DND-41 (cell line): Measurements from ENCODE around the gene SH2B3.

Experiments
- ATAC-seq: fragments of 200-7000 bp; cut with Tn5 transposase; 3 replicates; pipeline ENCODE4 v1.9.1; 2021; ENCODE audit warnings: low read depth; ENCODE audit not compliant: insufficient read depth
- DNase-seq: peaks from one replicate; pipeline ENCODE4 v3.0.0-alpha.2; 2020
- H2AFZ ChIP-seq: 2 replicates; pipeline ENCODE4 v1.6.0; 2012; ENCODE audit warnings: low read depth, low read length
- H3K27ac ChIP-seq: 2 replicates; pipeline ENCODE4 v1.5.1; 2012; ENCODE audit warnings: low read length, inconsistent platforms
- H3K27me3 ChIP-seq: fragments of 200-600 bp; sonication (generic); 2 replicates; pipeline ENCODE4 v1.6.0; 2012; ENCODE audit warnings: low read length, mild to moderate bottlenecking, inconsistent platforms; ENCODE audit not compliant: insufficient read depth, poor library complexity
- H3K36me3 ChIP-seq: 2 replicates; pipeline ENCODE4 v1.5.1; 2012; ENCODE audit warnings: low read length, inconsistent platforms; ENCODE audit not compliant: insufficient read depth
- H3K4me1 ChIP-seq: 2 replicates; pipeline ENCODE4 v1.5.1; 2012; ENCODE audit warnings: mild to moderate bottlenecking, low read length; ENCODE audit not compliant: insufficient read depth
- H3K4me2 ChIP-seq: 2 replicates; pipeline ENCODE4 v1.6.0; 2012; ENCODE audit warnings: mild to moderate bottlenecking, moderate library complexity, low read length, inconsistent platforms; ENCODE audit not compliant: insufficient read depth
- H3K4me3 ChIP-seq, 2 experiments: fragments of 200-600 bp in 1 of 2; shearing (Covaris generic) in 1 of 2; 2 replicates each; pipeline ENCODE4 v1.5.1; 2012 to 2016; ENCODE audit warnings: inconsistent platforms in 2 of 2, low read length in 2 of 2, mild to moderate bottlenecking in 2 of 2, low read depth in 1 of 2, moderate library complexity in 1 of 2
- H3K79me2 ChIP-seq: 2 replicates; pipeline ENCODE4 v1.6.0; 2012; ENCODE audit warnings: low read length, inconsistent platforms; ENCODE audit not compliant: insufficient read depth
- H3K9ac ChIP-seq: 2 replicates; pipeline ENCODE4 v1.6.0; 2012; ENCODE audit warnings: low read depth, mild to moderate bottlenecking, inconsistent platforms, low read length, moderate library complexity
- H3K9me3 ChIP-seq: 2 replicates; pipeline ENCODE4 v1.5.1; 2012; ENCODE audit warnings: low read length, moderate library complexity, mild to moderate bottlenecking, inconsistent platforms; ENCODE audit not compliant: insufficient read depth, severe bottlenecking
- H4K20me1 ChIP-seq: 2 replicates; pipeline ENCODE4 v1.6.0; 2012; ENCODE audit warnings: low read length; ENCODE audit not compliant: insufficient read depth
- EZH2 ChIP-seq: IDR thresholded peaks from 3 replicates; pipeline ENCODE4 v1.6.1; 2012; ENCODE audit warnings: borderline replicate concordance, low read depth, mild to moderate bottlenecking, moderate library complexity, low read length, inconsistent platforms; ENCODE audit not compliant: severe bottlenecking
- TF ChIP-seq, protein P1 (sequence below): IDR thresholded peaks from 2 replicates; pipeline ENCODE4 v1.5.1; 2012; ENCODE audit warnings: borderline replicate concordance, low read length, moderate library complexity, mild to moderate bottlenecking; ENCODE audit not compliant: poor library complexity, severe bottlenecking; ENCODE audit errors: extremely low read depth

SH2B3 gene

DNA sequence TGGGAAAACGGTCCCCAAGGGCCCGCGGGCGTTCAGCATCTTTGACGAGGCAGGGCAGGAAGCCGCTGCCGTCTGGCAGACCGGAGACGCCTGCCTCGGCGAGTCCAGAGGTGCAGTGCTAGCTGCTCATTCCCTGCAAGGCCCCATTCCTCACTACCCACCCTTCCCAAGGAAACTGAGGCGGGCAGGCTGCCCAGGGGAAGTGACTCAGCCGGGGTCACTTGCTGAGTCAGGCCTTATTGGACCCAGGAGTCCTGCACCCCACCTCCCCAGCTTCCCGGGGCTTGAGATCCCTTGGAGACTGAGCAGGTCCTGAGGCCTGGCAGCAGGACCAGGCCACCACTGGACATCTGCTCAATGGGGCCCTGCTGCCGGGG lies 3.7 kb downstream of the SH2B3 start:
- peak overlapping the region; percentile 94; the same call in 1 of the 2 replicates for H3K4me2 ChIP-seq
- H3K4me3 ChIP-seq: no peak overlapping the region
- H3K27ac ChIP-seq: no peak overlapping the region
- peaks cover 44% of the 10 kb centered on the region for H3K4me1 ChIP-seq
- H3K79me2 ChIP-seq: peaks cover 82% of the 10 kb centered on the region
- ATAC-seq (no peak), DNase-seq (no peak)
- H3K9ac ChIP-seq: no peak overlapping the region
- H3K36me3 ChIP-seq: no peaks in the 10 kb centered on the region; the same call in 1 of the 2 replicates
- no peak overlapping the region for H2AFZ ChIP-seq
- H3K9me3 ChIP-seq: no peaks in the 10 kb centered on the region
- H4K20me1 ChIP-seq: peaks cover 65% of the 10 kb centered on the region
- no peak for TF ChIP-seq EZH2
- TF ChIP-seq, protein P1, sequence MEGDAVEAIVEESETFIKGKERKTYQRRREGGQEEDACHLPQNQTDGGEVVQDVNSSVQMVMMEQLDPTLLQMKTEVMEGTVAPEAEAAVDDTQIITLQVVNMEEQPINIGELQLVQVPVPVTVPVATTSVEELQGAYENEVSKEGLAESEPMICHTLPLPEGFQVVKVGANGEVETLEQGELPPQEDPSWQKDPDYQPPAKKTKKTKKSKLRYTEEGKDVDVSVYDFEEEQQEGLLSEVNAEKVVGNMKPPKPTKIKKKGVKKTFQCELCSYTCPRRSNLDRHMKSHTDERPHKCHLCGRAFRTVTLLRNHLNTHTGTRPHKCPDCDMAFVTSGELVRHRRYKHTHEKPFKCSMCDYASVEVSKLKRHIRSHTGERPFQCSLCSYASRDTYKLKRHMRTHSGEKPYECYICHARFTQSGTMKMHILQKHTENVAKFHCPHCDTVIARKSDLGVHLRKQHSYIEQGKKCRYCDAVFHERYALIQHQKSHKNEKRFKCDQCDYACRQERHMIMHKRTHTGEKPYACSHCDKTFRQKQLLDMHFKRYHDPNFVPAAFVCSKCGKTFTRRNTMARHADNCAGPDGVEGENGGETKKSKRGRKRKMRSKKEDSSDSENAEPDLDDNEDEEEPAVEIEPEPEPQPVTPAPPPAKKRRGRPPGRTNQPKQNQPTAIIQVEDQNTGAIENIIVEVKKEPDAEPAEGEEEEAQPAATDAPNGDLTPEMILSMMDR: no peak
- H3K27me3 ChIP-seq: no peaks in the 10 kb centered on the region

DNA sequence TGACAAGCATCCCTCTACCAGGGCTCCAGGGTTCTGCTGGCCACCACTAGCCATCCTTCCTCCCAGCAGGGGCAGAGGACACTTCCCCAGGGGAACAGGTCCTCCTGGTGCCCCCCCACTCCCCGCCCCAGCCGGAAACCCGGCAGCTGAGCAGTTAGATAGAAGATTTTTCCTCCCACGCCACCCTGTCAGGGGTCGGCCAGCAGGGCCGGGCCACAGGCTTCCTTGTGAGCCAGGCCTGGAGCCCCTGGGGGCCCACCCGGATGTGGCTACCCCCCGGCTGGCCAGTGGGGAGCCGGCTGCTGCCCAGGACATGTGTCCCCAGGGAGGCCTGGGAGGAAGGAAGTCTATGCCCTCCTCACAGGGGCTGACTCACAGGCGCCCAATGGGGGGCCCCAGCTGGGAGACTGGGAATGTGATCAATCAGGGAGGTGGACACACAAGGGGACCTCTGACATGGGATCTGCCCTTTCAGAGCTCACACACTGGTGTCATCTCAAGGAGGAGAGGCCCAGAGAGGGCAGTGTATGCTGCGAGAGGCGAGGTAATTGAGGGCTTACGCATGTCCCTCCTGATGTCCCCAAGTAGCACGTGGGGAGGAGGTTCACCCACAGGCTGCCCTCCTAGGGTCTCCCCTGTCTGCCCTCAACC lies 4.2 kb downstream of the SH2B3 start:
- no peaks in the 10 kb centered on the region for H3K9me3 ChIP-seq
- no peak overlapping the region for H2AFZ ChIP-seq
- H3K9ac ChIP-seq: no peak overlapping the region; the same call in 1 of the 2 replicates
- H3K4me1 ChIP-seq: peaks cover 39% of the 10 kb centered on the region
- no peaks in the 10 kb centered on the region for H3K27me3 ChIP-seq
- no peaks in the 10 kb centered on the region; the same call in 1 of the 2 replicates for H3K36me3 ChIP-seq
- TF ChIP-seq EZH2: no peak
- TF ChIP-seq, protein P1: no peak
- H4K20me1 ChIP-seq: peaks cover 70% of the 10 kb centered on the region
- H3K4me3 ChIP-seq: no peak overlapping the region
- H3K4me2 ChIP-seq: 0 out of 2 replicates have a peak overlapping the region, but pooled peaks have one; percentile 94
- H3K27ac ChIP-seq: no peak overlapping the region
- H3K79me2 ChIP-seq: peaks cover 87% of the 10 kb centered on the region
- no peak for ATAC-seq
- no peak for DNase-seq

DNA sequence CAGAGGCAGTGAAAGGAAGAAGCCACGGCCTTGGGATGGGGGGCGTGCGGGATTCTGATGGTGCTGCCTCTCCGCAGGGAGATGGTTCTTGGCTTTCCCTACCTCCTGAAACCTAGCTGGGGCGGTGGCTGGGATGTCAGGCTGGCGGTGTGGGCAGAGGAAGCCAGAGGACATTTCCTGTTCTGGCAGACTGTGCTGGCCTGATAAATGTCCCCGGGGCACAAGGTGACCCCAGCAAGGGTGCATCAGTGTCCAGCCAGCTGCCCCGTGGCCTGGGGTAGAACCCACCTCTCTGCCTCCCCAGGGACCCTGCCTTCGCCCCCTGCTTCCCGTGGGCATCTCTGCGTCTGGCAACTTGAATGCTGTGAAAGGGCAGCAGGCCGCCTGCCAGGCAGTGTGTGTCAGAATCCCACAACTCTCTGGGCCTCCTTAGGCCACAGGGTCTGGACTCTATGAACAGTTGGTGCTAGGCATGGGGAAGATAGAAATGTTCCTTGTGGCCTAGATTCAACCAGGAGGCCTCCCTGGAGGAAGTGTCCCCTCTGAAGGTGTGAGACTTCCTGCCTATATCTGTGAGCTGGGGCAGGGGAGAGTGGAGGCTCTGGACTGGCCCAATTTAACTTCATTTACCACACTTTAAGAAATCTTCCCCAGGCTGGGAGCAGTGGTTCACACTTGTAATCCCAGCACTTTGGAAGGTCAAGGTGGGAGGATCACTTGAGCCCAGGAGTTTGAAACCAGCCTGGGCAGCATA lies 4.9 kb downstream of the SH2B3 start:
- Histone ChIP-seq H2AFZ (no peak overlapping the region), H3K9ac (no peak overlapping the region; the same call in 1 of the 2 replicates), H3K4me3 (no peak overlapping the region), H3K4me2 (no peak overlapping the region), H3K36me3 (no peaks in the 10 kb centered on the region; the same call in 1 of the 2 replicates), H4K20me1 (peaks cover 75% of the 10 kb centered on the region), H3K9me3 (no peaks in the 10 kb centered on the region), H3K4me1 (peaks cover 33% of the 10 kb centered on the region), H3K79me2 (peaks cover 92% of the 10 kb centered on the region), H3K27me3 (no peaks in the 10 kb centered on the region), H3K27ac (no peak overlapping the region)
- no peak for TF ChIP-seq EZH2
- TF ChIP-seq, protein P1: no peak
- ATAC-seq (no peak), DNase-seq (no peak)
